Measurements from ENCODE around the gene CMA1. TPM values are rescaled to one million over a fixed set of nuclear protein-coding genes. Genes with fewer than 3 reads are reported as not detected.

Gene CMA1
- total RNA-seq, 6 donors from 2014 or later: 0.37 to 1.8 TPM; not detected in 4

DNA sequence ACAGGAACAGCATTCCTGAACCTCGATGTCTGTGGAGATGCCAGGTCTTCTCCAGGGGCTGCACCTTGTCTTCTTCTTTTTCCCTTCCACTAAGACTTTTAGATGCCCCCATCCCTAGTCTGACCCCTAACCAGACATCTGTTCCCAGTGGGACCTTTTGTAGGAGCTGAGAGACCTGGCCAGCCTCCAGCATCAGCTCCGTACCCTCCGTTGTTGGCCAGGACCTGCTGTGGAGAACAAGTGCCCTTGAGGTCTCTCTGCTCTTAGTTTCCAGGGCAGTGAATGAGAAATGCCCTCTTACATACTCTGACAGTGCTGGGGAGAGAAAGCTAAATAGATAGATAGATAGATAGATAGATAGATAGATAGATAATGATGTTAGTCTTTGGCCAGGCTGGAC lies 48.7 kb downstream of the CMA1 start:
- TF ChIP-seq EP300 (IDR thresholded peaks at IDR 0.05) (no peak), POLR2A (IDR thresholded peaks at IDR 0.05) (no peak), CTCF (IDR thresholded peaks at IDR 0.05) (no peak), POLR2AphosphoS5 (IDR thresholded peaks at IDR 0.05) (no peak)
- no peaks in the 10 kb centered on the region for H3K4me1 ChIP-seq
- H3K36me3 ChIP-seq: no peaks in the 10 kb centered on the region
- H3K27ac ChIP-seq: no peak overlapping the region
- 85 to 90% methylated on average over 3 of the region's 3 CpGs for WGBS, 2 donors
- no peaks in the 10 kb centered on the region for H3K9me3 ChIP-seq
- no peak overlapping the region for H3K4me3 ChIP-seq
- H3K27me3 ChIP-seq: no peaks in the 10 kb centered on the region
- ATAC-seq (ENCODE audit: low FRiP score in 2 of 2): no peak
- DNase-seq: no peak

DNA sequence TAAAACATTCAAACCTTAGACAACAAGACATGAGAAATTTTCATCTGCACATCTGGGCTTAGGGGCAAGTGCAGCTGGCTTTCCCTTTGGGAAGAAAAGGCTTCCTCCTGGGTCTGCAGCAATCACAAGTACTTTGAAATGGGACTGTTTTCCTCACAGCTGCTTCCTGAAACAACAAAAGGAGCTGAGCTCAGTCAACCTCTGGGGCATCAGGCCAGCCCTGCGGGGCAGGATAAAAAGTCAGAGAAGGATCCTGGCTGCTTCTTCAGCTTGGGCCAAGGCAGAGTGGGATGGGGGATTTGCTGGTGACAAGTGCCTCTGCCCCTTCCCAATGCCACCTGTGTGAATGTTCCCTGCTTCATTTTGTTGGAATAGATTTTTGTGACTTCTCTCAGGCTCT lies 49.3 kb downstream of the CMA1 start:
- no peak overlapping the region for H3K27ac ChIP-seq
- no peak for DNase-seq
- ATAC-seq (ENCODE audit: low FRiP score in 2 of 2): no peak
- H3K27me3 ChIP-seq: no peaks in the 10 kb centered on the region
- no peaks in the 10 kb centered on the region for H3K4me1 ChIP-seq
- WGBS, 2 donors: 60 to 73% methylated on average over 1 of the region's 1 CpG
- no peaks in the 10 kb centered on the region for H3K36me3 ChIP-seq
- no peaks in the 10 kb centered on the region for H3K9me3 ChIP-seq
- no peak overlapping the region for H3K4me3 ChIP-seq
- TF ChIP-seq POLR2AphosphoS5 (IDR thresholded peaks at IDR 0.05): no peak

DNA sequence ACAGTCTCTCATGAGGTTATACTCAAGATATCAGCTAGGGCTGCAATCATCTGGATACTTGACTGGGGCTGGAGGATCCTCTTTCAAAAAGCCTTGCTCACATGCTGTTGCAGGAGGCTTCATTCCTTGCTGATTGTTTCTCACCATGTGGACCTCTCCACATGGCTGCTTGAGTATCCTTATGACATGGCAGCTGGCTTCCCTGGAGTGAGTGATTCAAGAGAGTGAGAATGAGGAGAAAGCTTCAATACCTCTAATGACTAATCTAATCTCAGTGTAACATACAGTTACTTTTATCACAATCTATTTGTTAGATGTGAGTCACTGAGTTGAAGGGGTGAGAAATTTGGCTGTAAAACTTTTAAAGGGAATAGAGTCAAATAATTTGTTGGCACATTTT lies 51.1 kb downstream of the CMA1 start:
- TF ChIP-seq POLR2A (IDR thresholded peaks at IDR 0.05): no peak
- H3K9me3 ChIP-seq: no peaks in the 10 kb centered on the region
- H3K4me3 ChIP-seq: no peak overlapping the region
- no peaks in the 10 kb centered on the region for H3K27me3 ChIP-seq
- DNase-seq (no peak), ATAC-seq (ENCODE audit: low FRiP score in 2 of 2) (no peak)
- H3K27ac ChIP-seq: no peak overlapping the region
- no peaks in the 10 kb centered on the region for H3K36me3 ChIP-seq
- no peaks in the 10 kb centered on the region for H3K4me1 ChIP-seq

Other genes starting within 250 kb of the CMA1 start
- 10 to 100 TPM in 4 of 6 donors, 1 to 10 TPM in 2; 9.1 to 29.2 (median 11.1) TPM for gene TGM1, start 245.1 kb downstream of the CMA1 start, total RNA-seq
- 100 to 1,000 TPM in 1 of 6 donors, 10 to 100 TPM in 5; 22.7 to 125 (median 58.9) TPM for gene RABGGTA, start 236.7 kb downstream of the CMA1 start, total RNA-seq
- 10 to 100 TPM; 23.0 to 60.3 (median 32.8) TPM for gene DHRS1, start 208.5 kb downstream of the CMA1 start, total RNA-seq
- 10 to 100 TPM; 13.3 to 31.4 (median 22.6) TPM for gene NOP9, start 208.4 kb downstream of the CMA1 start, total RNA-seq
- 10 to 100 TPM in 5 of 6 donors, 1 to 10 TPM in 1; 9.4 to 14.8 (median 12.8) TPM for gene CIDEB, start 200.3 kb downstream of the CMA1 start, total RNA-seq
- gene LTB4R2, start 198.1 kb downstream of the CMA1 start, total RNA-seq: 10 to 100 TPM in 4 of 6 donors, 1 to 10 TPM in 2; 6.2 to 49.2 (median 10.9) TPM
- gene LTB4R, start 196.8 kb downstream of the CMA1 start, total RNA-seq: 10 to 100 TPM; 11.1 to 71.2 (median 17.7) TPM
- 100 to 1,000 TPM in 2 of 6 donors, 10 to 100 TPM in 4; 22.4 to 159 (median 43.7) TPM for gene ADCY4, start 173.2 kb downstream of the CMA1 start, total RNA-seq
- gene RIPK3, start 168.3 kb downstream of the CMA1 start, total RNA-seq: 10 to 100 TPM; 16.1 to 92.2 (median 29.1) TPM
- 10 to 100 TPM in 5 of 6 donors, 1 to 10 TPM in 1; 8.5 to 98.5 (median 42.1) TPM for gene NFATC4, start 140.1 kb downstream of the CMA1 start, total RNA-seq
- 10 to 100 TPM in 5 of 6 donors, 1 to 10 TPM in 1; 5.5 to 18.7 (median 14.4) TPM for gene NYNRIN, start 109.3 kb downstream of the CMA1 start, total RNA-seq
- gene CBLN3, start 78.6 kb downstream of the CMA1 start, total RNA-seq: 1 to 10 TPM; 1.1 to 4.2 (median 3.1) TPM
- gene KHNYN, start 78.3 kb downstream of the CMA1 start, total RNA-seq: 100 to 1,000 TPM in 1 of 6 donors, 10 to 100 TPM in 5; 43.9 to 136 (median 66.4) TPM
- 10 to 100 TPM; 34.9 to 88.0 (median 52.6) TPM for gene SDR39U1, start 65.5 kb downstream of the CMA1 start, total RNA-seq
- 10 to 100 TPM in 1 of 6 donors, 1 to 10 TPM in 2, under 1 TPM in 1, not detected in 2; 0.89 to 20.9 (median 3.7) TPM for gene CTSG, start 68.0 kb upstream of the CMA1 start, total RNA-seq
- 1 to 10 TPM; 1.7 to 5.9 (median 4.5) TPM for gene GZMH, start 101.4 kb upstream of the CMA1 start, total RNA-seq
- 10 to 100 TPM in 3 of 6 donors, 1 to 10 TPM in 3; 2.1 to 12.0 (median 9.8) TPM for gene GZMB, start 125.9 kb upstream of the CMA1 start, total RNA-seq

Measured in upper lobe of left lung (tissue), 6 donors.